GM12892 (cell line): Measurements from ENCODE around the gene USP46.

Experiments used
- POLR2A ChIP-seq: IDR thresholded peaks from 2 replicates; pipeline ENCODE4 v1.6.1; 2011; ENCODE audit warnings: low read depth, low read length, control low read depth
- POLR2AphosphoS5 ChIP-seq: IDR thresholded peaks from 2 replicates; pipeline ENCODE4 v1.6.1; 2011; ENCODE audit warnings: low read depth, low read length, control low read depth

GRCh38 chr4:52625216-52625615, 33.9 kb downstream of the USP46 start:
- TF ChIP-seq POLR2A (no peak), POLR2AphosphoS5 (no peak)
